GM12878 (cell line): Measurements from ENCODE around the gene MRPL41. TPM values are rescaled to one million over a fixed set of nuclear protein-coding genes. Genes with fewer than 3 reads are reported as not detected.

Source experiments
- ATAC-seq: fragments of 200-7000 bp; cut with Tn5 transposase; 3 replicates; pipeline ENCODE4 v1.9.1; 2020; ENCODE audit warnings: mild to moderate bottlenecking, moderate library complexity
- BruUV-seq: library from RNA; stranded (reverse); fragments of 400-500 nt; replicated peaks from 2 replicates; lab custom pipeline; 2021; lab: Mats Ljungman, UMichigan
- CTCF ChIA-PET: fragments of 300-600 bp; sonication (Branson Sonifier 250); formaldehyde crosslinking; extraction: SDS; loops from one replicate; lab custom pipeline; 2021; ENCODE audit warnings: inconsistent platforms; lab: Yijun Ruan, JAX
- POLR2A ChIA-PET: fragments of 350-600 bp; formaldehyde crosslinking; extraction: SDS; loops from one replicate; lab custom pipeline; 2021; ENCODE audit warnings: inconsistent platforms; lab: Charles Lee
- RAD21 ChIA-PET: fragments of 300-600 bp; sonication (Branson Sonifier 250); formaldehyde crosslinking; loops from one replicate; lab custom pipeline; 2023; ENCODE audit warnings: antibody characterized with exemption; ENCODE audit not compliant: unreplicated experiment; lab: Charles Lee
- SMC1A ChIA-PET: fragments of 300-600 bp; sonication (Branson Sonifier 250); formaldehyde crosslinking; loops from one replicate; lab custom pipeline; 2023; ENCODE audit not compliant: unreplicated experiment, uncharacterized antibody; lab: Charles Lee
- DNase-seq: peaks from one replicate; pipeline ENCODE4 v3.0.0-alpha.2; 2011; ENCODE audit warnings: low read depth, low spot score
- FAIRE-seq: peaks from 3 replicates; lab custom pipeline; 2011; peaks lifted over from hg19 to GRCh38; lab: Jason Lieb, UNC
- H2AFZ ChIP-seq: 2 replicates; pipeline ENCODE4 v1.6.0; 2011; ENCODE audit warnings: low read depth, low read length, control low read depth; ENCODE audit not compliant: control insufficient read depth
- H3K27ac ChIP-seq: 2 replicates; pipeline ENCODE4 v1.5.1; 2011; ENCODE audit warnings: control low read depth; ENCODE audit not compliant: control insufficient read depth, insufficient read depth
- H3K27me3 ChIP-seq, 2 experiments: replicated peaks in 1 of 2; 2 replicates each; pipeline versions ENCODE4 v1.6.0 to v1.6.1; 2011; ENCODE audit warnings: low read length in 1 of 2; ENCODE audit not compliant: control insufficient read depth in 2 of 2, insufficient read depth in 2 of 2
- H3K36me3 ChIP-seq, 2 experiments: 2 replicates each; pipeline ENCODE4 v1.5.1; 2011; ENCODE audit warnings: low read length in 1 of 2; ENCODE audit not compliant: control insufficient read depth in 2 of 2, insufficient read depth in 2 of 2
- H3K4me1 ChIP-seq: 2 replicates; pipeline ENCODE4 v1.6.1; 2011; ENCODE audit warnings: mild to moderate bottlenecking, low read length, moderate library complexity, mixed read lengths; ENCODE audit not compliant: control insufficient read depth, insufficient read depth
- H3K4me2 ChIP-seq: 2 replicates; pipeline ENCODE4 v1.6.0; 2011; ENCODE audit warnings: control low read depth; ENCODE audit not compliant: control insufficient read depth, insufficient read depth
- H3K4me3 ChIP-seq: fragments of 200-600 bp; sonication (generic); 2 replicates; pipeline ENCODE4 v1.5.1; 2016
- H3K79me2 ChIP-seq: 2 replicates; pipeline ENCODE4 v1.6.0; 2011; ENCODE audit warnings: low read length; ENCODE audit not compliant: control insufficient read depth, insufficient read depth
- H3K9ac ChIP-seq: 2 replicates; pipeline ENCODE4 v1.8.0; 2011; ENCODE audit warnings: low read length, control low read depth, mixed read lengths; ENCODE audit not compliant: control insufficient read depth, insufficient read depth
- H3K9me3 ChIP-seq: replicated peaks from 3 replicates; pipeline ENCODE4 v1.5.1; 2011; ENCODE audit warnings: mild to moderate bottlenecking, low read length; ENCODE audit not compliant: control insufficient read depth, insufficient read depth
- H4K20me1 ChIP-seq: 2 replicates; pipeline ENCODE4 v1.6.0; 2011; ENCODE audit not compliant: control insufficient read depth, insufficient read depth
- GATAD2B ChIP-seq: fragments of 450-650 bp; conservative IDR thresholded peaks from 2 replicates; pipeline ENCODE4 v1.6.1; 2017; ENCODE audit warnings: low read depth, mild to moderate bottlenecking, moderate library complexity
- IRF5 ChIP-seq: fragments of 450-650 bp; IDR thresholded peaks from 2 replicates; pipeline ENCODE4 v1.6.1; 2017; ENCODE audit warnings: borderline replicate concordance
- MTA3 ChIP-seq: IDR thresholded peaks from 2 replicates; pipeline ENCODE4 v1.6.1; 2012; ENCODE audit warnings: low read length, inconsistent platforms, borderline replicate concordance
- ZZZ3 ChIP-seq: IDR thresholded peaks from 2 replicates; pipeline ENCODE4 v1.6.1; 2011; ENCODE audit warnings: low read depth; ENCODE audit not compliant: control insufficient read depth, insufficient read length
- WGBS: methylation state at CpG from one replicate; pipeline ENCODE4 v1.1.6; 2016; ENCODE audit warnings: low lambda C conversion rate; ENCODE audit not compliant: insufficient replicate concordance, insufficient coverage; ENCODE audit errors: missing lambda C conversion rate; 5-methylcytosine and 5-hydroxymethylcytosine counted together
- in situ Hi-C: fragments of 300-500 bp; cut with MboI; formaldehyde crosslinking; loops from 9 replicates; pipeline ENCODE4 v1.14.3; 2018; ENCODE audit warnings: mixed read lengths
- intact Hi-C: fragments of 100-400 bp; cut with micrococcal nuclease; formaldehyde crosslinking; loops from one replicate; pipeline ENCODE4 v1.14.2; 2022; ENCODE audit not compliant: unreplicated experiment
- polyA plus RNA-seq, 11 experiments: library from polyadenylated mRNA; depleted of rRNA in 4 of 11; unstranded in 6 of 11; stranded (reverse) in 5 of 11; fragments of >200 nt; fragmentation: Nextera tagmentation in 4 of 11; fragmentation: Illumina TruSeq in 1 of 11; extraction: Ambion mirVana in 4 of 11; extraction: Trizol in 1 of 11; gene quantifications; 1 replicate in 1 of 11; 2 replicates in 10 of 11; pipeline versions ENCODE4 v1.2.1 to v1.2.3, GENCODE V29; 2011 to 2016; ENCODE audit warnings: inconsistent platforms in 2 of 11, missing spikeins in 2 of 11, low read depth in 1 of 11
- total RNA-seq, 4 experiments: library from RNA; depleted of rRNA in 3 of 4; stranded (reverse); fragments of >200 nt in 3 of 4; fragmentation: Illumina TruSeq in 1 of 4; extraction: Trizol in 1 of 4; gene quantifications; 2 replicates each; pipeline versions ENCODE4 v1.2.1 to v1.2.3, GENCODE V29; 2013 to 2021
- TF ChIP-seq, protein P1 (sequence below): fragments of 450-650 bp; formaldehyde crosslinking; IDR thresholded peaks from 2 replicates; pipeline ENCODE4 v1.4.0; 2022; ENCODE audit warnings: mild to moderate bottlenecking, moderate library complexity

Gene MRPL41
- total and polyA plus RNA-seq, 10 of the 15 experiments (the other 5 are each of a cell fraction or from before 2014, with no cell fraction given): 1.3 to 116 (median 40.1) TPM

- intact Hi-C loops (no loop called here), in situ Hi-C loops (no loop called here)
- ATAC-seq (no peak), DNase-seq (no peak), FAIRE-seq (no peak)
- no TSS peak for BruUV-seq
- Histone ChIP-seq H3K9ac (no peak overlapping the region), H3K9me3 (no peaks in the 10 kb centered on the region), H3K27ac (no peak overlapping the region), H3K36me3 (peaks cover 8 to 15% of the 10 kb centered on the region in 2 experiments), H3K27me3 (no peaks in the 10 kb centered on the region), H4K20me1 (no peaks in the 10 kb centered on the region), H3K79me2 (peaks cover 26% of the 10 kb centered on the region), H3K4me3 (no peak overlapping the region), H3K4me1 (peaks cover 16% of the 10 kb centered on the region), H2AFZ (no peak overlapping the region), H3K4me2 (no peak overlapping the region)
- RAD21 ChIA-PET: no interaction called here
- CTCF ChIA-PET: no interaction called here
- TF ChIP-seq ZZZ3 (no peak), MTA3 (no peak), GATAD2B (no peak), IRF5 (no peak)
- TF ChIP-seq, protein P1, sequence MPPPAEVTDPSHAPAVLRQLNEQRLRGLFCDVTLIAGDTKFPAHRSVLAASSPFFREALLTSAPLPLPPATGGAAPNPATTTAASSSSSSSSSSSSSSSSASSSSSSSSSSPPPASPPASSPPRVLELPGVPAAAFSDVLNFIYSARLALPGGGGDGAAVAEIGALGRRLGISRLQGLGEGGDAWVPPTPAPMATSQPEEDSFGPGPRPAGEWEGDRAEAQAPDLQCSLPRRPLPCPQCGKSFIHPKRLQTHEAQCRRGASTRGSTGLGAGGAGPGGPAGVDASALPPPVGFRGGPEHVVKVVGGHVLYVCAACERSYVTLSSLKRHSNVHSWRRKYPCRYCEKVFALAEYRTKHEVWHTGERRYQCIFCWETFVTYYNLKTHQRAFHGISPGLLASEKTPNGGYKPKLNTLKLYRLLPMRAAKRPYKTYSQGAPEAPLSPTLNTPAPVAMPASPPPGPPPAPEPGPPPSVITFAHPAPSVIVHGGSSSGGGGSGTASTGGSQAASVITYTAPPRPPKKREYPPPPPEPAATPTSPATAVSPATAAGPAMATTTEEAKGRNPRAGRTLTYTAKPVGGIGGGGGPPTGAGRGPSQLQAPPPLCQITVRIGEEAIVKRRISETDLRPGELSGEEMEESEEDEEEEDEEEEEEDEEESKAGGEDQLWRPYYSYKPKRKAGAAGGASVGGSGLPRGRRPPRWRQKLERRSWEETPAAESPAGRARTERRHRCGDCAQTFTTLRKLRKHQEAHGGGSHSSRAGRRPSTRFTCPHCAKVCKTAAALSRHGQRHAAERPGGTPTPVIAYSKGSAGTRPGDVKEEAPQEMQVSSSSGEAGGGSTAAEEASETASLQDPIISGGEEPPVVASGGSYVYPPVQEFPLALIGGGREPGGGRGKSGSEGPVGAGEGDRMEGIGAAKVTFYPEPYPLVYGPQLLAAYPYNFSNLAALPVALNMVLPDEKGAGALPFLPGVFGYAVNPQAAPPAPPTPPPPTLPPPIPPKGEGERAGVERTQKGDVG (CRISPR knock-in tag): no peak
- POLR2A ChIA-PET: no interaction called here
- WGBS: 81% methylated on average over 10 of the region's 10 CpGs
- SMC1A ChIA-PET: no interaction called here
Observed at GRCh38 chr9:137574192-137574591, 22.5 kb downstream of the MRPL41 start.
